ENCODE results near the gene PAN3.

DNA sequence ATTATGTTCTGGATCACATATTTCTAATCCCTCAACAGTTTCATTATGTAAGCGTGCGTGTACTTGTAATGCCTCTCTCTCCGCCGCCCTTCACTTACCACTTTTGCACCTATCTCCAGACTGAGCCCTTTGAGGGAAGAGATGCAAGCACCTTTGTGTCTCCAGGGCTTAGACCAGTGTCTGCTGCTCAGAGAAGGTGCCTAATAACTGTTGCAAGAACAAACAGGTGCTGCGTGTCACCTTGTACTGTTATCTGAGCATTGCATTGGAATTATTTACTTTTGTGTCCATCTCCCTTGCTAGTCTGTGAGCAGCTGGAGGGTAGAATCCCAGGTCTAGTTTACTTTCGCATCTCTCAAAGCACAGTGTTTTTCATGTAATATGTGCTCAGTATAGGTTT lies 200.4 kb downstream of the PAN3 start:
- TF ChIP-seq, protein P1, sequence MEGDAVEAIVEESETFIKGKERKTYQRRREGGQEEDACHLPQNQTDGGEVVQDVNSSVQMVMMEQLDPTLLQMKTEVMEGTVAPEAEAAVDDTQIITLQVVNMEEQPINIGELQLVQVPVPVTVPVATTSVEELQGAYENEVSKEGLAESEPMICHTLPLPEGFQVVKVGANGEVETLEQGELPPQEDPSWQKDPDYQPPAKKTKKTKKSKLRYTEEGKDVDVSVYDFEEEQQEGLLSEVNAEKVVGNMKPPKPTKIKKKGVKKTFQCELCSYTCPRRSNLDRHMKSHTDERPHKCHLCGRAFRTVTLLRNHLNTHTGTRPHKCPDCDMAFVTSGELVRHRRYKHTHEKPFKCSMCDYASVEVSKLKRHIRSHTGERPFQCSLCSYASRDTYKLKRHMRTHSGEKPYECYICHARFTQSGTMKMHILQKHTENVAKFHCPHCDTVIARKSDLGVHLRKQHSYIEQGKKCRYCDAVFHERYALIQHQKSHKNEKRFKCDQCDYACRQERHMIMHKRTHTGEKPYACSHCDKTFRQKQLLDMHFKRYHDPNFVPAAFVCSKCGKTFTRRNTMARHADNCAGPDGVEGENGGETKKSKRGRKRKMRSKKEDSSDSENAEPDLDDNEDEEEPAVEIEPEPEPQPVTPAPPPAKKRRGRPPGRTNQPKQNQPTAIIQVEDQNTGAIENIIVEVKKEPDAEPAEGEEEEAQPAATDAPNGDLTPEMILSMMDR (conservative IDR thresholded peaks at IDR 0.05; ENCODE audit: low read depth in 2 of 2) = no peak
- TF ChIP-seq CREB1 (CRISPR knock-in tag; IDR thresholded peaks at IDR 0.05; ENCODE audit: low read depth) (no peak), EZH2 (IDR thresholded peaks at IDR 0.05; ENCODE audit: low read depth, unreplicated experiment) (no peak), POLR2AphosphoS5 (IDR thresholded peaks at IDR 0.05; ENCODE audit: low read depth) (no peak), EZH2phosphoT487 (IDR thresholded peaks at IDR 0.05; ENCODE audit: unreplicated experiment) (no peak)
- TF ChIP-seq, protein P2, sequence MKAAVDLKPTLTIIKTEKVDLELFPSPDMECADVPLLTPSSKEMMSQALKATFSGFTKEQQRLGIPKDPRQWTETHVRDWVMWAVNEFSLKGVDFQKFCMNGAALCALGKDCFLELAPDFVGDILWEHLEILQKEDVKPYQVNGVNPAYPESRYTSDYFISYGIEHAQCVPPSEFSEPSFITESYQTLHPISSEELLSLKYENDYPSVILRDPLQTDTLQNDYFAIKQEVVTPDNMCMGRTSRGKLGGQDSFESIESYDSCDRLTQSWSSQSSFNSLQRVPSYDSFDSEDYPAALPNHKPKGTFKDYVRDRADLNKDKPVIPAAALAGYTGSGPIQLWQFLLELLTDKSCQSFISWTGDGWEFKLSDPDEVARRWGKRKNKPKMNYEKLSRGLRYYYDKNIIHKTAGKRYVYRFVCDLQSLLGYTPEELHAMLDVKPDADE (IDR thresholded peaks at IDR 0.05) = no peak

Data from GM23338 (cell line).